Heart left ventricle (tissue), 13 donors: ENCODE measurements around the gene ROR1.

Experiments used
- CTCF ChIP-seq, 12 donors: fragments of 200-600 bp; sonication (generic) in 4 of 12; IDR thresholded peaks; one replicate each; pipeline versions ENCODE4 v1.5.0 to v1.8.0; 2018 to 2022; ENCODE audit warnings: antibody characterized with exemption in 12 of 12, mild to moderate bottlenecking in 5 of 12
- POLR2A ChIP-seq, 2 donors: fragments of 450-650 bp; IDR thresholded peaks; one replicate each; pipeline ENCODE4 v1.6.1; 2017; ENCODE audit warnings: antibody characterized with exemption in 2 of 2, mild to moderate bottlenecking in 2 of 2, moderate library complexity in 2 of 2
- donor health status: ischemic (EF 13 %, LVEDD 7.1; RV severe dilation, severe dysfunction).
- donor health status: DM: no; HTN: yes; CAD: no.
- donor health status: DM: no; HTN: no; CAD: no.
- donor health status: ischemic (EF 25% LVEDD 6.9; RV normal size, moderate dysfunction).
- donor health status: ischemic (EF 25% LVEDD 5.7; RV mildly dilated, moderate dysfunction).
- donor health status: ischemic (EF 35%, LVEDD 5.7; RV mildly dilated, moderate dysfunction).
- donor health status: nonischemic (EF 11% LVEDD 7.7; RV severe dilation, severe dysfunction).
- donor health status: DM: yes; HTN: yes; CAD: no.
- donor health status: PGD.
- donor health status: ischemic (EF 29% LVEDD 5.4; RV normal size, mild dysfunction).
- donor health status: nonischemic (EF 23%, LVEDD 6.1; RV moderate dilation, normal function).

- TF ChIP-seq CTCF (IDR thresholded peaks at IDR 0.05): no peak
- TF ChIP-seq POLR2A (IDR thresholded peaks at IDR 0.05): no peak
Measured at GRCh38 chr1:63931468-63931867, 157.7 kb downstream of the ROR1 start.
